ENCODE results near the gene ARID5B. TPM values are rescaled to one million over a fixed set of nuclear protein-coding genes. Genes with fewer than 3 reads are reported as not detected.
A peak's percentile ranks its signal among the peaks of the same experiment; 100 is the strongest.

The ARID5B gene
- total RNA-seq, 1 experiment from 2014 or later, result 168 TPM

GRCh38 chr10:61910894-61911293 is 9.4 kb downstream of the ARID5B start:
- POLR2A ChIA-PET, result no interaction called here
- Mint-ChIP-seq H3K4me3 (ENCODE audit: unreplicated experiment) (peak overlapping the region; percentile 25), H3K9me3 (ENCODE audit: unreplicated experiment) (no peaks in the 10 kb centered on the region), H3K27ac (ENCODE audit: unreplicated experiment) (peak overlapping the region; percentile 54), H3K4me1 (ENCODE audit: low read depth, unreplicated experiment) (peaks cover 64% of the 10 kb centered on the region), H3K27me3 (ENCODE audit: insufficient read depth, unreplicated experiment) (no peaks in the 10 kb centered on the region), H3K36me3 (ENCODE audit: insufficient read depth, unreplicated experiment) (peaks cover 93% of the 10 kb centered on the region)
- Histone ChIP-seq H3K4me1 (peaks cover 78% of the 10 kb centered on the region), H3K27me3 (replicated peaks; ENCODE audit: control insufficient read depth, insufficient read depth, low read length) (no peaks in the 10 kb centered on the region), H3K36me3 (ENCODE audit: control insufficient read depth, insufficient read depth, low read length) (peaks cover 18% of the 10 kb centered on the region), H3K9me3 (no peaks in the 10 kb centered on the region), H3K4me3 (ENCODE audit: low read depth, low read length) (no peak overlapping the region)
- TF ChIP-seq CTCF (IDR thresholded peaks at IDR 0.05; ENCODE audit: insufficient read depth in 1 of 2, low read depth in 1 of 2, low read length in 1 of 2, severe bottlenecking in 1 of 2, unreplicated experiment in 1 of 2), result no peak
- BruUV-seq (replicated peaks), result no TSS peak
- CTCF ChIA-PET, result no interaction called here
- intact Hi-C loops (cut with micrococcal nuclease; ENCODE audit: unreplicated experiment), result loop anchor here (10.0 kb wide), 1 partner anchor 286 kb away; no protein-coding TSS in a partner anchor
- no peak for DNase-seq

- Mint-ChIP-seq H3K9me3 (ENCODE audit: unreplicated experiment) (no peaks in the 10 kb centered on the region), H3K4me3 (ENCODE audit: unreplicated experiment) (no peak overlapping the region), H3K27ac (ENCODE audit: unreplicated experiment) (peak overlapping the region; percentile 9), H3K27me3 (ENCODE audit: insufficient read depth, unreplicated experiment) (no peaks in the 10 kb centered on the region), H3K4me1 (ENCODE audit: low read depth, unreplicated experiment) (peaks cover 66% of the 10 kb centered on the region), H3K36me3 (ENCODE audit: insufficient read depth, unreplicated experiment) (peaks cover 94% of the 10 kb centered on the region)
- no TSS peak for BruUV-seq (replicated peaks)
- Histone ChIP-seq H3K4me3 (ENCODE audit: low read depth, low read length) (no peak overlapping the region), H3K4me1 (peaks cover 78% of the 10 kb centered on the region), H3K27me3 (replicated peaks; ENCODE audit: control insufficient read depth, insufficient read depth, low read length) (no peaks in the 10 kb centered on the region), H3K9me3 (no peaks in the 10 kb centered on the region), H3K36me3 (ENCODE audit: control insufficient read depth, insufficient read depth, low read length) (peaks cover 16% of the 10 kb centered on the region)
- ChIA-PET POLR2A (no interaction called here), CTCF (interaction anchor here (0.6 kb wide), 1 partner anchor 86 kb away, joined by 11 read pairs; no protein-coding TSS in a partner anchor)
- no peak for DNase-seq
- no peak for TF ChIP-seq CTCF (IDR thresholded peaks at IDR 0.05; ENCODE audit: insufficient read depth in 1 of 2, low read depth in 1 of 2, low read length in 1 of 2, severe bottlenecking in 1 of 2, unreplicated experiment in 1 of 2)
- intact Hi-C loops (cut with micrococcal nuclease; ENCODE audit: unreplicated experiment), result loop anchor here (10.0 kb wide), 1 partner anchor 287 kb away; no protein-coding TSS in a partner anchor
Measured at GRCh38 chr10:61911425-61911824, 9.9 kb downstream of the ARID5B start.

GRCh38 chr10:61912981-61913380 is 11.5 kb downstream of the ARID5B start:
- CTCF ChIA-PET, result no interaction called here
- H3K4me1 Mint-ChIP-seq (ENCODE audit: low read depth, unreplicated experiment), result peaks cover 79% of the 10 kb centered on the region
- H3K27ac Mint-ChIP-seq (ENCODE audit: unreplicated experiment), result no peak overlapping the region
- no peak for TF ChIP-seq CTCF (IDR thresholded peaks at IDR 0.05; ENCODE audit: insufficient read depth in 1 of 2, low read depth in 1 of 2, low read length in 1 of 2, severe bottlenecking in 1 of 2, unreplicated experiment in 1 of 2)
- DNase-seq, result no peak
- Histone ChIP-seq H3K27me3 (replicated peaks; ENCODE audit: control insufficient read depth, insufficient read depth, low read length) (no peaks in the 10 kb centered on the region), H3K36me3 (ENCODE audit: control insufficient read depth, insufficient read depth, low read length) (peaks cover 18% of the 10 kb centered on the region), H3K4me3 (ENCODE audit: low read depth, low read length) (no peak overlapping the region), H3K9me3 (no peaks in the 10 kb centered on the region), H3K4me1 (peaks cover 75% of the 10 kb centered on the region)
- POLR2A ChIA-PET, result no interaction called here
- H3K9me3 Mint-ChIP-seq (ENCODE audit: unreplicated experiment), result no peaks in the 10 kb centered on the region
- no peak overlapping the region for H3K4me3 Mint-ChIP-seq (ENCODE audit: unreplicated experiment)
- no TSS peak for BruUV-seq (replicated peaks)
- intact Hi-C loops (cut with micrococcal nuclease; ENCODE audit: unreplicated experiment), result loop anchor here (10.0 kb wide), 1 partner anchor 288 kb away; no protein-coding TSS in a partner anchor
- H3K36me3 Mint-ChIP-seq (ENCODE audit: insufficient read depth, unreplicated experiment), result peaks cover 96% of the 10 kb centered on the region
- H3K27me3 Mint-ChIP-seq (ENCODE audit: insufficient read depth, unreplicated experiment), result no peaks in the 10 kb centered on the region

All from Caco-2 (cell line).